COLO829 (cell line): ENCODE data around the gene HDAC9.
"Not testable (repeated sequence)": the region's sequence is repeated elsewhere in the genome, so short reads cannot be mapped to it uniquely, and the experiment has no call there.

Source experiments
- DNase-seq: peaks from one replicate; pipeline ENCODE4 v3.0.0; 2012; ENCODE audit warnings: low spot score

The HDAC9 gene

GRCh38 chr7:18727115-18727870 is 231.7 kb downstream of the HDAC9 start:
- no peak for DNase-seq

DNA sequence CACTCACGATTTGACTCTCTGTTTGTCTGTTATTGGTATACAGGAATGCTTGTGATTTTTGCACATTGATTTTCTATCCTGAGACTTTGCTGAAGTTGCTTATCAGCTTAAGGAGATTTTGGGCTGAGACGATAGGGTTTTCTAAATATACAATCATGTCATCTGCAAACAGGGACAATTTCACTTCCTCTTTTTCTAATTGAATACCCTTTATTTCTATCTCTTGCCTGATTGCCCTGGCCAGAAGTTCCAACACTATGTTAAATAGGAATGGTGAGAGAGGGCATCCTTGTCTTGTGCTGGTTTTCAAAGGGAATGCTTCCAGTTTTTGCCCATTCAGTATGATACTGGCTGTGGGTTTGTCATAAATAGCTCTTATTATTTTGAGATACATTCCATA is 240.5 kb downstream of the HDAC9 start:
- DNase-seq: not testable (repeated sequence)

GRCh38 chr7:18740579-18740988 is 245.0 kb downstream of the HDAC9 start:
- DNase-seq: no peak

DNA sequence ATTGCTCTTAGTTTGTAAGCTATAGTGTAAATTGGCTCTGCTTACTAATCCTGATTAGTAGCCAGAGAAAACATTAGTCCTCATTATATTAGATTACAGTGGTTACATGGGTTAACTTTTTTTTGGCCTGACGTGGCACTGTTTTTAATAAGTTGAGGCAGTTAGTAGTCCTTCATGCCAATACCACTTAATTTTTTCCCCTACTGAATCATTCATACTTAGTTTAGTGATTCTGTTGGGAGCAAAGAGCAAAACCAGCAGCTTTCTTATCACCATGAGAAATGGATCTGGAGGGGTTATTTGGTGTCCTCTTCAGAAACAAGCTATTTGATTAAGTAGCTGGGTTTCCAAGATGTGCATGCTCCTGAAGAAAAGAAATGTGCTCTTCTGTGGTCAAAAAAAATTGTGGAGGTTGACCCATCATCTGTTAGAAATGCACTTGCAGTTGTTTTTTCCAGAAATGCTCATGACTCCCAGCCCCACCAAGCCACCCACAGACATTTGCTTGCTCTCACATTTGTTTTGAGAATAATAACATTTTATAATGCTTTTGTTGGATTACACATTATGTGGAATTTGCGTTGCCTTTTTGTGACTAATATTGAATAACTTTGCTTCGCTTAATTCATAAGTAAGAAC is 258.5 kb downstream of the HDAC9 start:
- DNase-seq: no peak

DNA sequence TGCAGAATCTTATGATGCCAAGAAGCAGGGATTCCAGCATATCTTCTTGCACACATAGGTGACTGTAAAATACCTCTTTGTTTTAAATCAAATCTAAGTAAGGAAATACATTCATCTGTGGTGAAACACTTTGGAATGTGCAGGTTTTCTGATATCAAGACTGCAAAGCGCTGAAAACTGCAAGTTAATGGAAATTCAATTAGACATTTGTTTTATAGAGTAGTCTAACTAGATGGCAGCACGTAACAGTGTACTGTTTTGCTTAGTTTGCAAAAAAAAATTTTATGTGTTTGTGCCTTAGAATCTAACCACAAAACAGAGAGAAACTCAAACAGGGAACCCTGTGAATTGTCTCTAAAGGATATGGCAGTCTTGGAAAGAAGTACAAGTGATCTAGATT is 259.2 kb downstream of the HDAC9 start:
- DNase-seq: no peak

GRCh38 chr7:18755793-18756192 is 260.2 kb downstream of the HDAC9 start:
- no peak for DNase-seq

- no peak for DNase-seq
Measured at GRCh38 chr7:18756378-18757050, 261.0 kb downstream of the HDAC9 start.

DNA sequence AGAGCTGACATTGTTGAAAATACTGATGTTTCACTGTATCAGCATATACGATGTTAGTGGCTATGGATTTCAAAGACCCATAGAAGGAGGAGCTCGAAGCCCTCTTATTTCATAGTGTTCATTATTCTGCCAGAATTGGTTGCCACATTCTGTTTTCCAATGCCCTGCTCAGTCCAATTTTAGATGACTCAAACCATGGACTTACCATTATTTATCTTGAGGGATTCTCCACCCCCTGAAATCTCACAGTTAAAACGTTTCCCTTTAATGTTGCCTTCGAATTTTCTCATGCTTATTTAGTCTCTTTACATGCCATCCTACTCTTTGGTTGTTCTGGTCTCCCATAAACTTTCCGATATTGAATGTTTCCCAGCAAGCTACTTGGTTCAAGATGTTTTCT is 264.5 kb downstream of the HDAC9 start:
- DNase-seq: no peak

- DNase-seq: no peak
Measured at GRCh38 chr7:18760631-18761445, 265.3 kb downstream of the HDAC9 start.

- no peak for DNase-seq
Measured at GRCh38 chr7:18762189-18762588, 266.6 kb downstream of the HDAC9 start.

GRCh38 chr7:18768256-18768655 is 272.7 kb downstream of the HDAC9 start:
- no peak for DNase-seq

GRCh38 chr7:18770154-18770811 is 274.7 kb downstream of the HDAC9 start:
- no peak for DNase-seq

DNA sequence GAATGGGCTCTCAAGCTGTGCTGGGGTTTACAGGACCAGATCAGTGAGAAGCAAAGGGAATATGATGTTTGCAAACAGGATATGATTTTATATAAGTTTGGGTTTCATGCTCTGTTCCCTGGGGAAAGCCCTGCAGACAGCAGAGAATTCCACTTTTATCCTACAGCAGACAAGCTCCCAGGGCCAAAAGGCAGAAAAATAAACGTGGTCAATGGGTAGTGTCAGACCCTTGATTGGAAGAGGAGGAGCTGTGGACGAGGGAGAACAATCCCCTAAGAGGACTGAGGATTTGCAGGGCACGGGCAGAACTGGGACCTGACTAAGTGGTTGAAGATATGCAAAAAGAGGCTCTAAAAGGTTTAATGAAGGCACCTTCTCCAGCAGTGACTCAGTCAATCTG is 275.3 kb downstream of the HDAC9 start:
- DNase-seq: no peak

DNA sequence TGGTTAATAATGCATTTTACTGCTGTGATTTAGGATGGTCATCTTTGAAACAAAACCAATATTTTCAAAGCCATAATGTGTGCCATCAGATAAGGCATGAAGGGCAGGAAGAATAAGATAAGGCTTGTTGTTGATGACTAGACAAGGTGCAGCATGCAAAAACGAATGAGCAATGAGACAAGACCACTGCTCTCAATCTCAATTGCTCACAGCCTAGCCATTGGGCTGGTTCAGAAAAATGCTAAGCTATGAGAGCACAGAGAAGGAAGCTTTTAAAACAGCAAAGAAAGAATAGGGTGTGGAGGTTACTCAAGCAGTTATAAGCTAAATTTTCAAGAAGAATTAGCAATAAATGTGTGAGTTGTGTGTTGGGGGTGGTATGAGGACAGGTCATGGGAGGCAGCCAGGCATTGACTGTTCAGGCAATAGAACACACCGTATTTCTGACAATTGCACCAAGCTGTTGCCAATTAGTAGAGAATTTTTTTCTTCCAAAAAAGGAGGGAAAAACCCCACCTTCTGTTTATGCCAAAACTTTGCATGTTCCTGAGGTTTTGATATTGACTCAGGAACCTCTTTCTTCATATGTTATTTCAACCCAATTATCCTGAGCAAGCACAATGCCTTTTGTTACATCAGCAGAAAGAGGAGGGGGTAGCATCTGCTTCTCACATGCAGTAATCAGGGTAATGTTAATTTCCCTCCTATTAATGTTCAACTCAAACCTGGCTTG is 276.5 kb downstream of the HDAC9 start:
- no peak for DNase-seq

- no peak for DNase-seq
Measured at GRCh38 chr7:18772567-18772965, 277.0 kb downstream of the HDAC9 start.

DNA sequence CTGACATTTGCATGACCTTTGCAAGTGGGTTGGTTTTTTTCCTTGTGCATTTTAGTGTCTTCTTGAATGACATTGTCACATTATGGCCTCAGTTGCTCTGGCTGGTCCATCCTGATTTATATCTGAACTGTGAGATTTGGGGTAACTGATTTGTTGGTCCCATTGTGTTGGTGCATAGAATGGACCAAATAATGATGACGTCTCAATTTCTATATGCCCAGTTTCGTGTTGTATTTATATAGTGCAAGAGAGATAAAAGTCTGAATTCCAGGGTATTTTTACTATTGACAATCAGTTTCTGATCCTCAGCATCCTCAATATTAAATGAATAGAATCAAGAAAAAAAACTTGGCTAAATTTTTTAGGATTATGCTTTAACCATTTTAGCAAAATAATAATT is 281.8 kb downstream of the HDAC9 start:
- no peak for DNase-seq

DNA sequence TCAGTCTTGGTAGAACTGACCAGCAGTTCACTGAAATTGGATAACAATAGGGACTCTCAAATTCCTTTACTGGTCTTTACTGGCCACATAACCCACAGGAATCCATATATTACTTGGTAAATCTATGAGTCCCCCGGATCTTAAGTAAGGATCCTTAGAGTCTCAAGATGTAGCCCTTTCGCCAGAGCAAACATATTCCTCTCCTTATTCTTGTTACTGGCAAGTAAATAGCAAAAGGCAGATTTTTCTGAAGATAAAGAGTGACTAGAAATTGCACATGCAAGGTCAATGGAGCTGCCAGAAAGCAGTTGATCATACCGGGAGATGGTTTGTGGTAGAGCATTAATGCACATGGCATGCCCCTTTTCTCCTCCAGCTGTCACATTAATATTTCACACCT is 283.0 kb downstream of the HDAC9 start:
- DNase-seq: peak; percentile 12

- no peak for DNase-seq
Measured at GRCh38 chr7:18780266-18780665, 284.7 kb downstream of the HDAC9 start.

- DNase-seq: no peak
Measured at GRCh38 chr7:18780938-18781337, 285.4 kb downstream of the HDAC9 start.

DNA sequence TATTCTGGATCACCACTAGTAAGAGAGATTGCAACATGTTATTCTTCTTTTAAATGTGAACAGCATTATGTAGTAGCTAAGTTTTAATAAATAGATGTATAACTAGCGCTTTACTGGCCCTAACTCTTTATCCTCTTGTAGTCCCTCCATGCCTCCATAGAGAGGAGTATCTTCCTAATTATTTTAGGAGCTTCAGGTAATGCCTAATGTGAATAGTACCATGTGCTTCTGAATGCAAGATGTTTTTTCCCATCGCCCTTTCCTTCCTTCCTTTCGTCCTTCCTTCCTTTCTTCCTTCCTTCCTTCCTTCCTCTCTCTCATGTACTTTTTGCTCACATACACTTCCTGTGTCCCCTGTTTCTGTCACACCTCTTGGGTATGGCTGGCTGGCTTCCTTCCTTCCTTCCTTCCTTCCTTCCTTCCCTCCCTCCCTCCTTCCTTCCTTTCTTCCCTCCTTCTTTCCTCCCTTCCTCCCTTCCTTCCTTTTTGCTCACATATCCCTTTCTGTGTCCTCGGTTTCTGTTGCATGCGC is 290.7 kb downstream of the HDAC9 start:
- no peak for DNase-seq

- no peak for DNase-seq
Measured at GRCh38 chr7:18786796-18787195, 291.2 kb downstream of the HDAC9 start.
